ENCODE results near the gene PLPP7.
"Not testable (repeated sequence)": the region's sequence is repeated elsewhere in the genome, so short reads cannot be mapped to it uniquely, and the experiment has no call there.

Gene PLPP7

DNA sequence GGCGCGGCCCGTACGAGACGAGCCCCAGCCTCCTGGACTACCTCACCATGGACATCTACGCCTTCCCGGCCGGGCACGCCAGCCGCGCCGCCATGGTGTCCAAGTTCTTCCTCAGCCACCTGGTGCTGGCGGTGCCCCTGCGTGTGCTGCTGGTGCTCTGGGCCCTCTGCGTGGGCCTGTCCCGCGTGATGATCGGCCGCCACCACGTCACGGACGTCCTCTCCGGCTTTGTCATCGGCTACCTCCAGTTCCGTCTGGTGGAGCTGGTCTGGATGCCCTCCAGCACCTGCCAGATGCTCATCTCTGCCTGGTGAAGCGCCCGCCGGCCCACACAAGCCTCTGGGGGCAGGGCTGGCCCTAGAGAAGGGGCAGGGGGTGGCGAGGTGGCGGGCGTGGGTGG, 18.5 kb downstream of the PLPP7 start:
- no peak for DNase-seq

- no peak for DNase-seq
These were observed 18.9 kb downstream of the PLPP7 start for GRCh38 chr9:131308452-131308851.

GRCh38 chr9:131308906-131309529, 19.5 kb downstream of the PLPP7 start:
- no peak for DNase-seq

DNA sequence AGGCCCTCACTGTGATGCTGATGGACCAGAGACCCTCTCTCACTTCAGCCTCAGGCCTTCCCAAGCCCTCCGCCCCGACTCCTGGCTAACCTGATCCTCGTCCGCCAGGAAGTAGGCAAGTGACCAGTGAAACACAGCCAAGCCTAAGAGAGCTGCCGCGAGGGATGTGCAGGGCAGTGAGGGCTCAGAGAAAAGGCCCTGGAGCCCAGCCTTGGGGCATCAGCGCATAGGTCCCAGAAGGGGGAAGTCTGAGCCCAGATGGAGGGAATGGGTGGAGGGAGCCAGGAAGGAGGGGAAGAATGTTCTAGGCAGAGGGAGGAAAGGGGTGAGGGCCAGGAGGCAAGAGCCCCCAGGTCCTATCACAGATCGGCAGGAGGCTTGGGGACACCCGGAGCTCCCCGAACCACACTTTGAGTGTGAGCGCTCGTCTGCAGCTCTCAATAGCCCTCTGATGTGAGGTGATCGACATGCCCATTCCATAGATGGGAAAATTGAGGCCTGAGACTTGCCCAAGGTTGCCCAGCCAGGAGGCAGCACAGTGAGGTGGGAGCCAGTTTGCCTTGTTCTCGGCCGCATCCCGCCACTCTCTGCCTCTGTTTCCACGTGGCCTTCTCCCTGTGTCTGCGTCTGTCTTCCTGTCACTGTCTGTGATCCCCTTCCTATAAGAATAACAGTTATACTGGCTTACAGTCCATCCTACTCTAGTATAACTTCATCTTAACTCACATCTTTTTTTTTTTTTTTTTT, 20.2 kb downstream of the PLPP7 start:
- no peak for DNase-seq

DNA sequence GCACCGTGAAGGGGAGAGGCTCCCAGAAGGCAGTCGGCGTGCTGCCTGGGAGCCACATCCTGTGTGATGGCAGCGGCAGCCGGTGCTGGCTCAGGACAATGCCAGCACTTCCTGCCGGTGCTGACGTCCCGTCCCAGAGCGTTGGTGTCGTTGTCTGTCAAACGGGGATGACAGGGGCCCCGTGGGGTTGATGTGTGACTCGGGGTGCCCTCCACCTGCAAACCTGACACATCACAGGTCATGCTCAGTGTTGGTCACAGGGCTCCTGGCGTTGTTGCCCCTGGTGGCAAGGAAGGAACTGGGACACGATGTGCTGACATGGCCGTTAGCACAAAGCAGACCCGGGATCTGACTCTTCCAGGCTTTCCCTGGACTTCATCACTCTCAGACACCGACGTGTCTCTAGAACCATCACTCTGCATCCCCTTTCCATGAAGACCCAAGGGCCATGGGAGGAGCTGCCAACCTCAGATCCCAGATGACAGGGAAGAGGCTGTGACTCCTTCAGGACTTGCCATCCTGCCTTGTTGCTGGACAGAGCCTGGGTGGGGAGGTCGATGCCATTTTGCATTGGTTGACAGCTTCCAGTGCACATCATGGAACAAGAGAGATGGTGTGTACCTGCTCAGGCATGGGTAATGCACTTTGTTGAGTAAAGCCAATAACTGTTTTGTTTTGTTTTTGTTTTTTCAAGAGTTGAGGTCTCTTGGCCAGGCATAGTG, 21.5 kb downstream of the PLPP7 start:
- DNase-seq = no peak

DNA sequence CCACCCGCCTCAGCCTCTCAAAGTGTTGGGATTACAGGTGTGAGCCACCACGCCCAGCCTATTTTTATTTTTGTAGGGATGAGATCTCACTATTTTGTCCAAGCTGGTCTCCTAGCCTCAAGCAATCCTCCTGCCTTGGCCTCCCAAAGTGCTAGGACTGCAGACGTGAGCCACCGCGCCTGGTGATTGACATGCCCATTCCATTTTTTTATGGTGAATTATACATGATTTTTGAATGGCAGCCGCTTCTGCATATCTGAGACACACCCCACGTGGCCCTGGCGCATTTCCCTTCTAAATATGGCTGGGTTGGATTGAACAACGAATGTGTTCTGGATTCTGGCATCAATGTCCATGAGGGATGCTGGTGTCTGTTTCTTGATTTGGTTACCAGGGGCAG, 22.7 kb downstream of the PLPP7 start:
- no peak for DNase-seq

DNA sequence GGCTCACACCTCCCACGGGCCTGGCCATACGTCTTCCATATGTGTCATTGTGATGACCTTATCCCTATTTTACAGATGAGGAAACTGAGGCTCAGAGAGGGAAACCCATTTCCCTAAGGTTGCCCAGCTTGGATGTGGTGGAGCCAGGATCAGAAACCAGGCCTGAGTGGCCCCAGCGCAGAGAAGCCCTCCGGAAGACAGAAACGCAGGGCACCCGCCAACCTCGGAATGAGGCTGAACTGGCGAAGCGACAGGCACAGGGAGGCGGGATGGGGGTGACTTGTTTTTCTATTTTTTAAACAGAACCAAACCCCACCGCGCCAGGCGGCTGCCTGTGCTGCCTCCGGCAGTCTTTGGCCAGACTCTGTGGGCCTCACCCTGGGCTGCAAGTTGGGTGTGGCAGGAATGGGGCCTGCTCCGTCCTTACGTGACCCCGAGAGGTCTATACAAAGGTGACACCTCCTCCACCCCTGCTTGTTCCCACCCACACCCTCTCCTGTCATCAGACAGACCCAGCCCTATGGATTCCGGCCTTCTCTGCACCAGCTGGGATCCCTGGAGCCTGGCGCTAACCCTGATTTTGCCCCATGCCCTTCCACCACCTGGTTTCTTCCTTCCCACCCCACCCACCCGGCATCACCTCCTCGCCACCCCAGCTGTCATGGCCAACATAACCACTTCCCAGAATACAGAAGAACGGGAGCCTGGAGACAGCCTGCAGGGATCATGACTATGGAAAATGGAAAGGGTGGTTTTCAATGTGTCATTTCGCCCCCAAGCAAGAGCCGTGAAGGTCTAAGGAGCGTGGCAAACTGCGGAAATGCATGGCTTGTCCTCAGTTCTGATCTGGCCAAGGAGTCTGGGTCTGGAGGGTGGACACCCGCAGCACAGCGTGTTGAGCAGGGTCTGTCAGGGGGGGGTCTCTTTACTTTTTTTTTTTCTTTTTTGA, 23.6 kb downstream of the PLPP7 start:
- DNase-seq = peak; percentile 73

DNA sequence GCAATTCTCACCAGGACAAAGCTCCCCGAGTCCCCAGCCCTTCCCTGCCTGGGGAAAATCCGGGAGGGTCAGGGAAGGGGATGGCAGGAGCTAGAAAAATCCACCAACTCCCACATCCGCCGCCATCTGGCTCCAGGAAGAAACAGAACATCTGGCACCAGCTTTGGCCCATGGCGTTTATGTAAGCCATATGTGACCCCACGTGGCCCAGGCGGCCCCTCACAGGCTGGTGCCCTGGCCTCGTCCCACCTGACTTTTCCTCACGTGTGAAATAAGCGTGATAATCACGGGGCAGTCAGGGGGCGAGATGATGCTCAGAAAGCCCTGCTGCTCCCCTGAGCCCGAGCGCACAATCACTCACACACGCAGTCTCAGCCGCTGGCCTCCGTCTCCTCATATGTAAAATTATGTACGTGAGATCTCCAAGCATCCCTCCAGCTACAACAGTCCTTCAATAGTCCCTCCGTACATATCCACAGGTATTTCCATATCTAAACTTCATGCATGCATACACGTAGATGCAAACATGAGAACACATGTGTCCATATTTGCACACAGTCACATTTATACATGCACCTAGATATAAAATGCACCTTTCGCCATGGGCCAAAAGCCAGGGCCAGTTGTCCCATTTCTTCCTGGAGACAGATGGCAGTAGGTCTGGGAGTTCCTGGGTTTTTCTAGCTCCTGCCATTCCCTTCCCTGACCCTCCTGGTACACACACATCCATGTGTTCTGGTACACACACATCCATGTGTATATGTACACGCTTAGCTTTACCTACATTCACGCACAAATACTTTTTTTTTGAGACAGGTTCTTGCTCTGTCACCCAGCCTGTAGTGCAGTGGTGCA, 28.9 kb downstream of the PLPP7 start:
- peak; percentile 92 for DNase-seq

GRCh38 chr9:131319486-131319885, 30.0 kb downstream of the PLPP7 start:
- no peak for DNase-seq

GRCh38 chr9:131320031-131320685, 30.6 kb downstream of the PLPP7 start:
- no peak for DNase-seq

DNA sequence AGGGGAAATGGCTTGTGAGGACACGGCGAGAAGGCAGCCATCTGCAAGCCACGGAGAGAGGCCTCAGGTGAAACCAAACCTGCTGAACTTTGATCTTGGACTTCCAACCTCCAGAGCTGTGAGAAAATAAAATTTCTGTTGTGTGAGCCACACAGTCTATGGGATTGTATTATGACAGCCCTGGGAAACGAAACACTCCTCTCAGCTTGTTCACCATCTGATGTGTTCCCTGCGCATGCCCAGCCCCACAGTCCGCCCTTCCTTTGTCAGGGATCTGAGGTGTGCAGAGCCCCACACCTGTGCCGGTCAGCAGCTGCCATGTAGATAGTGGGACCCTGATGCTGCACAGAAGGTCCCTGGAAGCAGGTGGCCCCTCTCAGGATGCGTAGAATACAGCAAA, 34.1 kb downstream of the PLPP7 start:
- no peak for DNase-seq

- no peak for DNase-seq
These were observed 35.5 kb downstream of the PLPP7 start for GRCh38 chr9:131324736-131325679.

- no peak for DNase-seq
These were observed 39.7 kb downstream of the PLPP7 start for GRCh38 chr9:131329241-131329641.

GRCh38 chr9:131330814-131331600, 41.5 kb downstream of the PLPP7 start:
- DNase-seq = no peak

DNA sequence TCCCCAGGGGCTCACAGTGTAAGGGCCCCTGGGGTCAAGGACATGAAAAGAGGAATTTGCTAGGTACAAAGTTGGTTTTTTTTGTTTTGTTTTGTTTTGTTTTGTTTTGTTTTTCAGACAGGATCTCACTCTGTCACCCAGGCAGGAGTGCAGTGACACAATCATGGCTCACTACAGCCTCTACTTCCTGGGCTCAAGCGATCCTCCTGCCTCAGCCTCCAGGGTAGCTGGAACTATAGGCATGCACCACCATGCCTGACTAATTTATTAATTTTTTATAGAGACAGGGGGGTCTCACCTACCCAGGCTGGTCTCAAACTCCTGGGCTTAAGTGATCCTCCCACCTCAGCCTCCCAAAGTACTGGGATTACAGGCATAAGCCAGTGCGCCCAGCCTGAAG, 42.5 kb downstream of the PLPP7 start:
- not testable (repeated sequence) for DNase-seq

DNA sequence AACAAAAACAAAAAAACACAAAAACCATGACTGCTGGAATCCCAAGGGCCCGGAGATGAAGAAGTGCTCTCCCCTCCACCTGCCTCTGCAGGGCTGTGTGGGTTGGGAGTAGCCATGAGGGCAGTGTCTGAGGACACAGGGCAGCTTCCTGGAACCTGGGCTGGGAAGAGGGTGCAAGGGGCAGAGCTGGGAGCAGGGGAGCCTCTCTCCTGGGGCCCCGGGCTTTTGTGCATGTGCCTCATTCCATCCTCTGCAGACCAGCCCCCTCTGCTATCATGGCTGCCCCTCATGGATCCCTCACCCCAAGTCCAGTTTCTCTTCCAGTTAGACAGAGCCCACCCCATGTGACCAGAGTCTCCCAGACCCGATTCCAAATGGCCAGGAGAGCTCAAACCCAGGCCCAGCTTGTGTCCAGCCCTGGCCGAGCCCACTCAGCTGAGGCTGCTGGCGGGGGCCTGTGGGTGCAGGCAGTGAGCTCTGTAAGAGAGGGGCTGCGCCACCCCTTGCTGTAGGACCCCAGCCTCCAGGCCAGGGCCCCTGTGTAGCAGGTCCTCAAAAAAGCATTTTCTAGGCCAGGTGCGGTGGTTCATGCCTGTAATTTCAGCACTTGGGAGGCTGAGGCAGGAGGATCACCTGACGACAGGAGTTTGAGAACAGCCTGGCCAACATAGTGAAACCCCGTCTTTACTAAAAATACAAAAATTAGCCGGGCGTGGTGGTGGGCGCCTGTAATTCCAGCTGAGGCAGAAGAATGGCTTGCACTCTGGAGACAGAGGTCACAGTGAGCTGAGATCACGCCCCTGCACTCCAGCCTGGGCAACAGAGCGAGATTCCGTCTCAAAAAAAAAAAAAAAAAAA, 44.5 kb downstream of the PLPP7 start:
- no peak for DNase-seq

DNA sequence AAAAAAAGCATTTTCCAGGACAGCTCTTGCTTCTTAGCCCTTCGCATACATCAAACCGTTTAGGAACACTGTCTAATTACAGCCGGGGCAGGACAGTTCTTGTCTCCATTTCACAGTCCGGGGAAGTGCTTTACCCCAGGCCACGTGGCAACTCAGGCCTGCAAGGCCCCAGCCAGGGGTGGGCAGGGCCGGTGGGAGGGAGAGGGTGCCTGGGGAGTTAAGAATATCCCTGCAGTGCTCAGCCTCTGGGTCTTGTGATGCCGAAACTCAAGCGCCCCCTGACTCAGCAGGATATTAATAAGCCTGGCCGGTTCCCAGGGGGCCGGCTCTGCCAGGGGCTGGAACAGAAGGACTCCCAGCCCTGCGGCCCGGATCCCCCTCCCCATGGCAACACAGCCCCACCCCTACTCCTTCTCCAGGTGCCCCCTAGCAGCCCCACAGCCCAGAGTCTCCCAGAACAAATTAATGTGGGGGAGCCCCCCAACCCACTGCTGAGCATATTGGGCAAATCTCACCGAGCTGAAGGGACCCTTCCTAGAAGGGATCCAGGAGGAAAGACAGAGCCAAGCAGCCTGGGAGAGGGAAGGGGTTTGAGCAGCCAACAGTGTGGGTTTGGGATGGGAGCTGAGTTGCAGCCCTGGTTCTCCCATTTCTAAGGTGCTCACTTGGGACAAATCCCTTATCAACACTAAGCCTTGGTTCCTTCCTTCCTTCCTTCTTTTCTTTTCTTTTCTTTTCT, 45.3 kb downstream of the PLPP7 start:
- DNase-seq = no peak

- DNase-seq = no peak
These were observed 45.8 kb downstream of the PLPP7 start for GRCh38 chr9:131335368-131335755.
